Measurements from ENCODE around the gene ROCK2. TPM values are rescaled to one million over a fixed set of nuclear protein-coding genes. Genes with fewer than 3 reads are reported as not detected.
A peak's percentile ranks its signal among the peaks of the same experiment; 100 is the strongest.

ROCK2 gene
- total and polyA plus RNA-seq, 2 of the 13 experiments (the other 11 are each of a cell fraction or from before 2014, with no cell fraction given), result 38.1 to 119 TPM

GRCh38 chr2:11344956-11345677 lies 681 bp upstream of the ROCK2 start (continued):
- TF ChIP-seq TFDP2 (CRISPR knock-in tag; IDR thresholded peaks at IDR 0.05), result peak; percentile 12; the same call in 1 of the 2 replicates
- no peak for TF ChIP-seq CHCHD3 (CRISPR knock-in tag; IDR thresholded peaks at IDR 0.05)
- no peak for TF ChIP-seq ZHX1 (CRISPR knock-in tag; IDR thresholded peaks at IDR 0.05; ENCODE audit: low read depth)
- TF ChIP-seq SRY (CRISPR knock-in tag; IDR thresholded peaks at IDR 0.05), result peak; percentile 82; the same call in 1 of the 2 replicates
- no peak for TF ChIP-seq SRSF9 (IDR thresholded peaks at IDR 0.05; ENCODE audit: borderline replicate concordance, insufficient read depth, low read depth, low read length, poor library complexity, severe bottlenecking)
- peak; percentile 54; the same call in 1 of the 2 replicates for TF ChIP-seq PAXIP1 (CRISPR knock-in tag; conservative IDR thresholded peaks at IDR 0.05)
- no peak for TF ChIP-seq MLLT10 (CRISPR knock-in tag; IDR thresholded peaks at IDR 0.05)
- peak; percentile 91 for TF ChIP-seq SRSF1 (optimal IDR thresholded peaks at IDR 0.05; ENCODE audit: low read depth, low read length)
- TF ChIP-seq DNMT1 (CRISPR knock-in tag; IDR thresholded peaks at IDR 0.05), result 0 out of 2 replicates have a peak, but pooled peaks have one; percentile 9
- TF ChIP-seq GTF2F1 (IDR thresholded peaks at IDR 0.05; ENCODE audit: low read length), result no peak
- peak; percentile 79; the same call in 1 of the 2 replicates for TF ChIP-seq ZNF280B (CRISPR knock-in tag; IDR thresholded peaks at IDR 0.05; ENCODE audit: borderline replicate concordance)
- peak; percentile 75; the same call in 1 of the 2 replicates for TF ChIP-seq ZNF572 (CRISPR knock-in tag; IDR thresholded peaks at IDR 0.05)
- peak in 1 of 2 experiments; percentile 13; a peak in 1 of 4 replicates for TF ChIP-seq NR2F1 (CRISPR knock-in tag; IDR thresholded peaks at IDR 0.05)
- TF ChIP-seq ATF3 (CRISPR knock-in tag; IDR thresholded peaks at IDR 0.05), result peak; percentile 96
- no peak for TF ChIP-seq SIN3B (IDR thresholded peaks at IDR 0.05; ENCODE audit: low read length)
- no peak for TF ChIP-seq SP5 (CRISPR knock-in tag; IDR thresholded peaks at IDR 0.05; ENCODE audit: borderline replicate concordance, low read depth)
- TF ChIP-seq ELF1 (CRISPR knock-in tag; IDR thresholded peaks at IDR 0.05), result 0 out of 2 replicates have a peak, but pooled peaks have one; percentile 31
- TF ChIP-seq TP53 (CRISPR knock-in tag; conservative IDR thresholded peaks at IDR 0.05), result 0 out of 2 replicates have a peak, but pooled peaks have one; percentile 51
- TF ChIP-seq CENPX (CRISPR knock-in tag; IDR thresholded peaks at IDR 0.05), result no peak

Data from HepG2 (cell line).